ENCODE data around the gene GPANK1. TPM values are rescaled to one million over a fixed set of nuclear protein-coding genes. Genes with fewer than 3 reads are reported as not detected.

Gene GPANK1
- total RNA-seq, 1 donor from 2014 or later: 15.3 TPM

GRCh38 chr6:31619805-31620585, 44.8 kb downstream of the GPANK1 start:
- DNase-seq (ENCODE audit: low spot score): peak; percentile 98

- DNase-seq (ENCODE audit: low spot score): no peak
Measured at GRCh38 chr6:31617010-31617409, 47.8 kb downstream of the GPANK1 start.

- no peak for DNase-seq (ENCODE audit: low spot score)
Measured at GRCh38 chr6:31615748-31616147, 49.0 kb downstream of the GPANK1 start.

DNA sequence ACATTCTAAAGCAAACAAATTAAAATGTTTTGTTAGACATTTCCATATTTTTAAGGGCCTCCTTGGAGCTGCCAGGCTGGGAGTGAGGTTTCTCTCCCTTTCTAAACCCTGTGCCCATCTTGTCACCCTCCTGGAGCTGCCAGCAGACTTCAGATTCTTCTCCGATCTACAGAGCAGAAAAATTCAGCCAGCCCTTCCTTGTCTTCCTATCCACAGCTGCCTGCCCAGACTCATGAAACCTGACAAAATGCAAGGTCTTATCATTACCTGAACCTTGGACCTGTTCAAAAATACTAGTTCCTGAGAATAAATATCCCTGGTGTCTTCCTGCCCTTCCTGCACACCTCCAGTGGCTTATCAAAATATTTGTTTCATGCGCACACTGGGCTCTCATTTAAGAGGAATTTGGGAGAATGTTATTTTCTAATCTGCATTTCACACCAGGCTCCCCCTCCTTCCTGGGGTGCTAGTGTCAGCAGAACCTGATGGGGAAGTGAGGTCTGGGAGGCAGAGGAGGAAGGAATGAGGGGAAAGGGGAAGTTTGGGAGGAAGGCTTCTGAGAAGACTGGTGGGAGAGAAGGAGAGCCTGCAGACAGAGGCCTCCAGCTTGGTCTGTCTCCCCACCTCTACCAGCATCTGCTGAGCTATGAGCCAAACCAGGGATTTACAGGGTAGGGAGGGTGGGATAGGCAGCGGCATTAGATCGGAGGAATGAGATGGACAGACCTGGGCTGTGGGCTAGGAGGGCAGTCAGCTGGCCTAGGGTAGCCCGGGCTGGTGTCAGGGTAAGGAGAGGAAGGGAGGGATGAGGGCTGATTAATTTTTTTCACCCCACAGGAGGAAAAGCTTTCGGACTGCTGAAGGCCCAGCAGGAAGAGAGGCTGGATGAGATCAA, 49.9 kb downstream of the GPANK1 start, which contains the start of gene AIF1:
AIF1 (plus strand) TSS at position 551 of the 895 bp plus-strand sequence; CDS start at position 647, 96 bp downstream.
- DNase-seq (ENCODE audit: low spot score): no peak

DNA sequence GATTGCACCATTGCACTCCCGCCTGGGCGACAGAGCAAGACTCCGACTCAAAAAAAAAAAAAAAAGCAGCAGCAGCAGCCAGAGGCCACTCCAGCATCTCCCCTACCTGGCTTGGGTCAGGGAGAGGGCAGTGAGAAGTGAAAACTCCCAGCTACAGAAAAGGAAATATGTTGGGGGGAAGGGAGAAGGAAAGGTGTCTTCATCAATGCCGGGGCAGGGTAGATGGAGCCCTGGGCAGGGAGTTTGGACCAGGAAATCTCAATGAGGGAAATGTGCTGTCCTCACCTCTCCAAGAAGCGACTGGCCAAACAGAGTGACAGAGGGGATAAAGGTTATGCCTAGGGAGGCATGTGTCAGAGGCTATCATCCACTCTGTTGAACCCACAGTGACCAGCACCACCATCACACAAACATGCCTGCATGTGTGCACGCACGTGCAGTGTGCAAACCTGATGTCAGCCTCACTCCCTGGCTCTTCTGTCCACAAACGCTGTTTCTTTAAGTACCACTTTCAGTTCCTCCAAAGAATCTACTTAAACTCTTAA, 50.6 kb downstream of the GPANK1 start:
- DNase-seq (ENCODE audit: low spot score): no peak

Other genes with a start within 250 kb of the GPANK1 start
- gene MICB, start 166.9 kb downstream of the GPANK1 start, total RNA-seq: 2.9 TPM
- not detected for gene MCCD1, start 136.0 kb downstream of the GPANK1 start, total RNA-seq
- 368 TPM for gene DDX39B, start 123.0 kb downstream of the GPANK1 start, total RNA-seq
- 0.65 TPM for gene ATP6V1G2, start 118.4 kb downstream of the GPANK1 start, total RNA-seq
- 21.9 TPM for gene NFKBIL1, start 117.4 kb downstream of the GPANK1 start, total RNA-seq
- not detected for gene LTA, start 92.7 kb downstream of the GPANK1 start, total RNA-seq
- 0.36 TPM for gene TNF, start 89.4 kb downstream of the GPANK1 start, total RNA-seq
- gene LTB, start 82.6 kb downstream of the GPANK1 start, total RNA-seq: 0.42 TPM
- 6.7 TPM for gene LST1, start 78.7 kb downstream of the GPANK1 start, total RNA-seq
- not detected for gene NCR3, start 72.0 kb downstream of the GPANK1 start, total RNA-seq
- 6.7 TPM for gene AIF1, start 49.8 kb downstream of the GPANK1 start, total RNA-seq
- 186 TPM for gene PRRC2A, start 44.3 kb downstream of the GPANK1 start, total RNA-seq
- gene BAG6, start 12.3 kb downstream of the GPANK1 start, total RNA-seq: 234 TPM
- gene APOM, start 9.1 kb downstream of the GPANK1 start, total RNA-seq: 2.4 TPM
- 21.5 TPM for gene C6orf47, start 4.2 kb downstream of the GPANK1 start, total RNA-seq
- gene CSNK2B, start 1.1 kb upstream of the GPANK1 start, total RNA-seq: 149 TPM
- 20.6 TPM for gene LY6G5B, start 5.0 kb upstream of the GPANK1 start, total RNA-seq
- gene LY6G5C, start 16.1 kb upstream of the GPANK1 start, total RNA-seq: 3.0 TPM
- 44.5 TPM for gene ABHD16A, start 38.3 kb upstream of the GPANK1 start, total RNA-seq
- gene LY6G6F, start 41.9 kb upstream of the GPANK1 start, total RNA-seq: not detected
- gene LY6G6D, start 50.4 kb upstream of the GPANK1 start, total RNA-seq: not detected
- gene LY6G6C, start 56.7 kb upstream of the GPANK1 start, total RNA-seq: not detected
- gene MPIG6B, start 58.4 kb upstream of the GPANK1 start, total RNA-seq: 0.26 TPM
- 33.3 TPM for gene DDAH2, start 64.3 kb upstream of the GPANK1 start, total RNA-seq
- gene CLIC1, start 71.5 kb upstream of the GPANK1 start, total RNA-seq: 276 TPM
- gene MSH5, start 75.0 kb upstream of the GPANK1 start, total RNA-seq: 27.8 TPM
- 2.8 TPM for gene SAPCD1, start 97.7 kb upstream of the GPANK1 start, total RNA-seq
- gene VWA7, start 112.3 kb upstream of the GPANK1 start, total RNA-seq: 5.5 TPM
- 105 TPM for gene VARS1, start 130.8 kb upstream of the GPANK1 start, total RNA-seq
- gene LSM2, start 142.0 kb upstream of the GPANK1 start, total RNA-seq: 35.6 TPM
- 1.7 TPM for gene HSPA1L, start 150.3 kb upstream of the GPANK1 start, total RNA-seq
- gene HSPA1A, start 150.5 kb upstream of the GPANK1 start, total RNA-seq: 191 TPM
- gene HSPA1B, start 162.7 kb upstream of the GPANK1 start, total RNA-seq: 163 TPM
- 29.2 TPM for gene NEU1, start 197.8 kb upstream of the GPANK1 start, total RNA-seq
- gene SLC44A4, start 214.0 kb upstream of the GPANK1 start, total RNA-seq: 79.8 TPM
- 53.4 TPM for gene EHMT2, start 232.7 kb upstream of the GPANK1 start, total RNA-seq
- 6.4 TPM for gene ZBTB12, start 237.1 kb upstream of the GPANK1 start, total RNA-seq

All from ureter (tissue), 1 donor.